ENCODE results near the gene SORBS1. TPM values are rescaled to one million over a fixed set of nuclear protein-coding genes. Genes with fewer than 3 reads are reported as not detected.

The SORBS1 gene
- total RNA-seq, 1 donor from 2014 or later: 30.7 TPM

GRCh38 chr10:95480102-95480900 lies 80.9 kb downstream of the SORBS1 start:
- H3K27me3 Mint-ChIP-seq: peaks cover 2% of the 10 kb centered on the region
- peaks cover 3% of the 10 kb centered on the region for H3K9me3 Mint-ChIP-seq (ENCODE audit: low read depth)

GRCh38 chr10:95478935-95479334 lies 82.2 kb downstream of the SORBS1 start:
- Mint-ChIP-seq H3K27ac (no peak overlapping the region), H3K27me3 (peaks cover 2% of the 10 kb centered on the region), H3K36me3 (ENCODE audit: insufficient read depth) (peaks cover 1% of the 10 kb centered on the region), H3K4me3 (ENCODE audit: low read depth) (no peak overlapping the region), H3K4me1 (ENCODE audit: low read depth) (peaks cover 63% of the 10 kb centered on the region), H3K9me3 (ENCODE audit: low read depth) (peaks cover 3% of the 10 kb centered on the region)
- TF ChIP-seq CTCF (IDR thresholded peaks at IDR 0.05; ENCODE audit: unreplicated experiment): no peak
- no peak for DNase-seq (ENCODE audit: low spot score, unreplicated experiment)

More at GRCh38 chr10:95480102-95480900, 80.9 kb downstream of the SORBS1 start:
- Mint-ChIP-seq H3K4me1 (ENCODE audit: low read depth) (peaks cover 50% of the 10 kb centered on the region), H3K4me3 (ENCODE audit: low read depth) (no peak overlapping the region), H3K36me3 (ENCODE audit: insufficient read depth) (peaks cover 2% of the 10 kb centered on the region), H3K27ac (peak overlapping the region; percentile 19)
- no peak for TF ChIP-seq CTCF (IDR thresholded peaks at IDR 0.05; ENCODE audit: unreplicated experiment)
- no peak for DNase-seq (ENCODE audit: low spot score, unreplicated experiment)

GRCh38 chr10:95478185-95478584 lies 83.0 kb downstream of the SORBS1 start:
- no peak for DNase-seq (ENCODE audit: low spot score, unreplicated experiment)
- no peak for TF ChIP-seq CTCF (IDR thresholded peaks at IDR 0.05; ENCODE audit: unreplicated experiment)
- Mint-ChIP-seq H3K4me1 (ENCODE audit: low read depth) (peaks cover 66% of the 10 kb centered on the region), H3K27me3 (peaks cover 2% of the 10 kb centered on the region), H3K36me3 (ENCODE audit: insufficient read depth) (peaks cover 1% of the 10 kb centered on the region), H3K9me3 (ENCODE audit: low read depth) (peaks cover 3% of the 10 kb centered on the region), H3K4me3 (ENCODE audit: low read depth) (no peak overlapping the region), H3K27ac (peak overlapping the region; percentile 81)

GRCh38 chr10:95477175-95477520 lies 84.0 kb downstream of the SORBS1 start:
- Mint-ChIP-seq H3K27me3 (peaks cover 2% of the 10 kb centered on the region), H3K27ac (peak overlapping the region; percentile 83), H3K4me3 (ENCODE audit: low read depth) (no peak overlapping the region), H3K4me1 (ENCODE audit: low read depth) (peaks cover 66% of the 10 kb centered on the region), H3K9me3 (ENCODE audit: low read depth) (no peaks in the 10 kb centered on the region), H3K36me3 (ENCODE audit: insufficient read depth) (peaks cover 1% of the 10 kb centered on the region)
- no peak for DNase-seq (ENCODE audit: low spot score, unreplicated experiment)
- no peak for TF ChIP-seq CTCF (IDR thresholded peaks at IDR 0.05; ENCODE audit: unreplicated experiment)

GRCh38 chr10:95476469-95477174 lies 84.5 kb downstream of the SORBS1 start:
- TF ChIP-seq CTCF (IDR thresholded peaks at IDR 0.05; ENCODE audit: unreplicated experiment): no peak
- Mint-ChIP-seq H3K36me3 (ENCODE audit: insufficient read depth) (peaks cover 1% of the 10 kb centered on the region), H3K4me1 (ENCODE audit: low read depth) (peaks cover 64% of the 10 kb centered on the region), H3K27me3 (peaks cover 2% of the 10 kb centered on the region), H3K27ac (peak overlapping the region; percentile 88), H3K9me3 (ENCODE audit: low read depth) (no peaks in the 10 kb centered on the region), H3K4me3 (ENCODE audit: low read depth) (peak overlapping the region; percentile 7)
- DNase-seq (ENCODE audit: low spot score, unreplicated experiment): no peak

Measured in progenitor cell of endocrine pancreas (in vitro differentiated cells).